ENCODE measurements around the gene TMEM238.

TMEM238 gene

DNA sequence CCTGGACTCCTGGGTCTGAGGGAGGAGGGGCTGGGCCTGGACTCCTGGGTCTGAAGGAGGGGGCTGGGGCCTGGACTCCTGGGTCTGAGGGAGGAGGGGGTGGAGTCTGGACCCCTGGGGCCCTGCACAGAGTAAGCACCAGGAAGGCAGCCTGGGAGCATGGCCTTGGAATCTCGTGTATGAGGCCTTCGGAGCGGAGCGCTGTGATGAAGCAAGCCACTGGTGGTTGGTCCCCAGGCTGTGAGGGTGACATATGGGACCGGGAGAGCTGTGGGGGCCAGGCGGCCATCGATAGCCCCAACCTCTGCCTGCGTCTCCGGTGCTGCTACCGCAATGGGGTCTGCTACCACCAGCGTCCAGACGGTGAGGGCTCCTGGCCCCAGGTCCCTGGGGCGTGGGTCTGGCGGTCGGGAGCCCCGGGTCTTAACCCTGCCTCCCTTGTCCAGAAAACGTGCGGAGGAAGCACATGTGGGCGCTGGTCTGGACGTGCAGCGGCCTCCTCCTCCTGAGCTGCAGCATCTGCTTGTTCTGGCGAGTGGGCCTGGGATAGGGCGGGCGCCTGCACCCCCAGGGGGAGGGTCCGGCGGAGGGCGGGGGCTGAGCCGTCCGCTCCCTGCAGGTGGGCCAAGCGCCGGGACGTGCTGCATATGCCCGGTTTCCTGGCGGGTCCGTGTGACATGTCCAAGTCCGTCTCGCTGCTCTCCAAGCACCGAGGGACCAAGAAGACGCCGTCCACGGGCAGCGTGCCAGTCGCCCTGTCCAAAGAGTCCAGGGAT, 6.5 kb downstream of the TMEM238 start:
- DNase-seq (ENCODE audit: low read depth): no peak

DNA sequence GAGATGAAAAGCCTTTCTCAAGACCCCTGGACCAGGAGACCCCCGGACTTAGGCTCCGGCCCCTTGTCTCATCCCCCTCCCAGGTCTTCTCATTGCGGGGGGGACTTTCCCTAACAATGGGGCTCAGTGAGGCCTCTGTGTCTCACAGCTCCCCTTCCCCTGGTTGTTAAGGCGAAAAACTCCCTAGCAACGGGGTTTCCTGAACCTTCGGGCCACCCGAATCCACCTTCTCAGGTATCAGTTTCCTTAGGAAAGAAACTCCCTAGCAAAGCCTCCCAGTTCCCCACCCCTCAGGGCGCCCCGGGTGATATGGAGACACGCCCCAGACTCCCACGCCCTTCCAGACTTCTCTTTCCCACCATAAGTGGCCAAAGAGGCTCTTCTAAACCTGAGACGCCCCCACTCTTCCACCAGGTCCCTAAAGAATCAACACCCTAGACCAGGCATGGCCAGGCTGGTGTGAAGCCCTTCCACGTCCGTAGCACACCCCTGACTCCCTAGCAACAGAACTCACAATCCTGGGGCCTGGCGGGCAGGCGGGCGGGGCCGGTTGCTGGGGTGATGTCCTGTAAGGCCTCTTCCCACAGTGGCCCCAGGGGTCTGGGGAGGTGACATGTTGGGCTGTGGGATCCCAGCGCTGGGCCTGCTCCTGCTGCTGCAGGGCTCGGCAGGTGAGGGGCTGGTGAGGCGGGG, 7.7 kb downstream of the TMEM238 start, which contains the start of gene TMEM190:
Gene TMEM190, plus strand, starts transcription at position 586 of the 693 bp plus-strand sequence. Its CDS starts 28 bp downstream, at position 614.
- DNase-seq (ENCODE audit: low read depth): no peak

DNA sequence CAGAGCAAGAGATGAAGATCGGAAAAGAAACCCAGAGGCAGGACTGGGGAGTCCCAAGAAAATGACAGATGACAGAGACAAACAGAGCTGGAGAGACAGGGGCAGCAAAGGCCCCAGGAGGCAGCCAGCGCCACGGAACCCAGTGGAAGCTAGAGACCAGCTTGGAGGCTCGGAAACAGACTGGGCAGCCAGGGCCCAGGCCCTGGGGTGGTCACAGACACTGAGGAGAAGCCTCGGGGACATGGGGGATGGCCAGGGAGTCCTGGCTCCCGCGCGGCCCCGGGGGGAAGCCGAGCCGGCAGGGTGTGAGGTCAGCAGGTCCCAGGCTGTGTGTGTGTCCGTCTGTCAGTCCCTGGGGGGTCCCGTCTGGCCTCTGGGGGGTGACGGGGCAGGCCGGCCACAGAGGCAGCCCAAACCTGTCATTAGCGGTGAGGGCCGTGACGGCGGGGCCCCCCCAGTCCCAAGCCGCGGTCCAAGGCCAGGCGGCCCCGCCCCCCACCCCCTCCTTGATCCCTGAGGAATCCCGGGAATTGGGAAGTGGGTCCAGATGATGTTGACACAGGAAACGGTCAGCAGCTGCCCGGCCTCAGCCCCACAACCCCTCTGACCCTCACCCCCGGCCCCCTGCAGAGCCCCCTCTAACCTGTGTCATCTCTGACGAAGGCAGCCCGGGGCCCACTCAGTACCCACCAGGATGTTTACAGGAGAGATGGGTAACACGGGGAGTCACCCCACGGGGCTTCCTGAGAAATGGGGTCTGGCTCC, 9.9 kb downstream of the TMEM238 start:
- no peak for DNase-seq (ENCODE audit: low read depth)

DNA sequence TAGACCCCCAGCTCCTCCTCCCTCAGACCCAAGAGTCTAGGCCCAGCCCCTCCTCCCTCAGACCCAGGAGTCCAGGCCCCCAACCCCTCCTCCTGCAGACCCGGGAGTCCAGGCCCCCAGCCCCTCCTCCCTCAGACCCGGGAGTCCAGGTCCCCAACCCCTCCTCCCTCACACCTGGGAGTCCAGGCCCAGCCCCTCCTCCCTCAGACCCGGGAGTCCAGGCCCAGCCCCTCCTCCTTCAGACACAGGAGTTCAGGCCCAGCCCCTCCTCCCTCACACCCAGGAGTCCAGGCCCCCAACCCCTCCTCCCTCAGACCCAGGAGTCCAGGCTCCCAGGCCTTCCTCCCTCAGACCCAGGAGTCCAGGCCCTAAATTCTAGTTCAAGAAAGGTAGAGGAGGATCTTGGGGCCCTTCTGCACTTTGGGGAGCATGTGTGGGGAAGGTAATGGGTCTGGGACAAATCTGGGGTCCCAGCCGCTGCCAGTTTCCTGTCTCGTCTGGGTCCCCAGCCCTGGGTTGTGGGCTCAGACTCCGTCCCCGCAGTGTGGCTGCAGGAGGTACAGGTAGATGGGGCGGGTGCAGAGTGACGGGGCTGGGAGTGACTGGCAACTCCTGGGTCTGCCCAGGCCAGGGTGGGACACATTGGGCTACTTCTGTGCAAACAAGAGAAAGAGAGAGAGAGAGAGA, 10.6 kb downstream of the TMEM238 start:
- DNase-seq (ENCODE audit: low read depth): no peak

DNA sequence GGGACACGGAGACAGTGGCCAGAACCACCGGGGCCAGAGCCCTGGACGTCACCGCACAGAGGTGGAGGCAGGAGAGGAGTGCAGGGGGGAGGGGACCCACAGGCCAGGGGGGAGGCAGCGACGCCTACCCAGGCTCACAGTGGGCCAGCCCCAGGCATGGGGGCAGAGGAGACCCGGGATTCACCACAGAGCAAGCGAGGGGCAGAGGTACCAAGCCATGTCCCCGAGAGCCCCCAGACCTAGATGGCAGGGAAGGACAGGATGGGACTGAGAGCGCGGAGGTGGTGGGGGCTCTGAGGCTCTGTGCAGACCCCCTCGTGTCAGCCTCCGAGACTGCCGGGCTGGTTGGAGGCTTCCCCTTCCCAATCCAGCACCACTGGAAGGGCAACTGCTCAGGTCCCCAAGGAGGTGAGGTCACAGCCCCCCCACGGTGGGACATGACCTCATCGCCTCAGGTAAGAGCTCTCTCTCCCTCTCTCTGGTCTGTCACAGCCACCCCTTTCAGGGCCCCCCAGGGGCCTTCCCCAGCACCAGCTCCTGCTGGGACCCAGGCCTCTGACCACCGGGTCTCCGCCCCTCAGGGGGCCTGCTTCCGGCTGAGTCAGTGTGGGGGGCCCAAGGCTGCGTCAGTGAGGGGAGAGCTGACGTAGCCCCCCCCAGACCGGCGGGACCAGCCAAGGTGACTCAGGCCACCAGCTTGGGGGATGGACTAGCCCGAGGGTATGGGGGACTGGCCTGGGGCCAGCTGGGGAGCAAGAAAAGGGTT, 11.6 kb downstream of the TMEM238 start:
- DNase-seq (ENCODE audit: low read depth): no peak

DNA sequence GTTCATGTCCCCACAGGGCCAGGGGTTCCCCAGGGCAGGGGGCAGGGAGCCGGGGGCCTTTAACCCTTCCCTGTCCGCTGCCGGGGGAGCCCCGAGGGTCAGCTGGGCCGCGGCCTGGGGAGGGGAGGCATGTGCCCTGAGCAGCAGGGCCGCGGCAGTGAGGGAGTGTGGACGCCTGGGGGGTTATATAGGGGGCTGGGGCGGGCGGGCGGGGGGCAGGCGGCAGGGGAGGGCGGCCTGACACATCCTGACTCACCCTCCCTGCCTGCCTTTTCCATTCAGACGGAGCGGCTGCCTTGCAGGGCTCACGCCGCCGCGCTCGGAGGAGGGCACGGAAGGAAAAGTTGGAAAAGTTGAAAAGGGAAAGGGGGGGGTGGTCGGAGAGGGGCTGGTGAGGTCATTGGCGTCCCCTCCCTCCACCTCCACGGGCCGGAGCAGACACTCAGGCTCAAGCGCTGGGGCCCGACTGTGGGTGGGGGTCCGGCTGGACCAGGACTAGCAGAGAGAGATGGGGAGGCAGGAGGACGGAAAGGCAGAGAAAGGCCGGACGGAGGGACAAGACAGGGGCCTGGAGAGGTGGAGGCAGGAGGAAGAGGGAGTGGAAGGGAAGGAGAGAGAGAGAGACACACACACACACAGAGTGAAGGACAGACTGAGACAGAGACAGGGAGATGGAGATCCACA, 13.6 kb downstream of the TMEM238 start, which contains the start of gene IL11:
Gene IL11, minus strand, starts transcription at position 159 of the 684 bp plus-strand sequence. Its CDS starts 153 bp downstream, at position 6.
- no peak for DNase-seq (ENCODE audit: low read depth)

DNA sequence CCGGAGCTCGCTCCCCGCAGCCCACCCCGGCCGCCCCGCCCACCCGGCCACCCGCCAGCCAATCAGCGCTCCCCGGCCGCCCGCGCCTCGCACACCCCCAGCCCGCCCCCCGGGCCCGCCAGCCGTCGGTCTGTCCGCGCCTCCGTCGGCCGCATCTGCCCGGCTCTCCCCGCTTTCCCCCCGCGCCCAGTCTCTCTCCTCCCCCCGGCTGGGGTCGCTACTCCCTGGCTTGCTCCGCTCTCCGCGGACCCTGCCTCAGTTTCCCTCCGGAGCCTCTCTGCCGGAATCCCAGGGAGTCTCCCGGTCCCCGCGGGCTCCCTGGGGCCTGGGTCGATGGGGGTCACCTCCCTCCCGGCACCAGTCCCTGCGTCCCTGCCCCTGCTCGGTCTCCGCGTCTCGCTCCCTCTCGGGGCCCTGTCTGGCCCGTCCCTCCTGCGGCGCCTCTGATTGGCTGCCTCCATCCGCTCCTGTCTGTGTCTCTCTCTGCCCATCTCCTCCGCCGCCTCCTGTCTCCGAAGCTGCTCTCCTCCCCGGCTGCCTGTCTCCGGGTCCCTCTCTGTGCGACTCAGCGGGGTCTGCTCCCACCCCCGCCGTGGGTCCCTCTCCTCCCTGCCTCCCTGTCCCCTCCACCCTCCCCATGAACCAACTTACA, 14.3 kb downstream of the TMEM238 start:
- DNase-seq (ENCODE audit: low read depth): no peak

DNA sequence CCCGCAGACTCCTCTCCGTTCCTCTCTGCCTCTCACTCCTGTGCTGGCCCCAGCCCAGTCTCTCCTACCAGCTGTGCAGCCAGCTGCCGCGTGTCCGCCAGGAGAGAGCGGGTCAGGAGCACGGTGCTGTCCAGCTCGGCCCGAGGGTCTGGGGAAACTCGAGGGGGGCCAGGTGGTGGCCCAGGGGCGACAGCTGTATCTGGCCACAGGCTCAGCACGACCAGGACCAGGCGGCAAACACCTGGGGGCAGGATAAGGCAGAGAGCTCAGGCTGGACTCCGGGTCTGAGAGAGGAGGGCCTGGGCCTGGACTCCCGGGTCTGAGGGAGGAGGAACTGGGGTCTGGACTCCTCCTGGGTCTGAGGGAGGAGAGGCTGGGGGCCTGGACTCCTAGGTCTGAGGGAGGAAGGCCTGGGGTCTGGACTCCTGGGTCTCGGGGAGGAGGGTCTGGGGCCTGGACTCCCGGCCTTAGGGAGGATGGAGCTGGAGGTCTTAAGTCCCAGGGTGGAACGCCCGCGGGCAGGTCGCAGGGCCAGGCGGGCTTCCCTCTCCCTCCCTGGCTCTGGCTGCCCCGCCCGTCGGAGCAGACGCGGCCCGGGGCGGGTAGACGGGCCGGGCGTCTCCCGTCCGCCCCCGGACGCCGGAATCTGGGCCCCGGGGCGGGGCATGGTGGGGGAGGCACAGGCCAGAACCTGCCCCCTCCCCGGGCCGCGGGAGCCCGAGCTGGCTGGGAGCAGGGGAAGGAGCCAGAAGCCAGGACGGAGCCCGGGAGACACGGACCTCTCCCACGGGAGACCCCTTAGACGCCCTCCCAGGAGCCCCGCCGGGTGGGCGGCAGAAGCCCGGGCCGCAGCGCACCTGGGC, 15.2 kb downstream of the TMEM238 start:
- DNase-seq (ENCODE audit: low read depth): no peak

DNA sequence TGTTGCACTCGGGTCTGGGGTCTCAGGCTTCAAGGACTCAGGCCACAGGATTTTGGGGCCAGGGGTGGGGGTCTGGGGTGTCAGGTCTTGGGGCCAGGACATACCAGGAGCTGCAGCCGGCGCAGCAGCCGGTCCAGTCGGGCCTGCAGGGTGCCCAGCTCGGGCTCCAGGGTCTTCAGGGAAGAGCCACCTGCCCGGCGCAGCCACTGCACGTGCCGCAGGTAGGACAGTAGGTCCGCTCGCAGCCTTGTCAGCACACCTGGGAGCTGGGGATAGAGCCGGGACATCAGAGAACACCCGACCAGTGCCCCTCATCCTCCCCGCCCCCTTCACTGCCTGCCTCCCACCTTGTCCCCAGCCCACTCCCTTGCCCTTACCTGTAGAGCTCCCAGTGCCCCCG, 16.0 kb downstream of the TMEM238 start:
- no peak for DNase-seq (ENCODE audit: low read depth)

DNA sequence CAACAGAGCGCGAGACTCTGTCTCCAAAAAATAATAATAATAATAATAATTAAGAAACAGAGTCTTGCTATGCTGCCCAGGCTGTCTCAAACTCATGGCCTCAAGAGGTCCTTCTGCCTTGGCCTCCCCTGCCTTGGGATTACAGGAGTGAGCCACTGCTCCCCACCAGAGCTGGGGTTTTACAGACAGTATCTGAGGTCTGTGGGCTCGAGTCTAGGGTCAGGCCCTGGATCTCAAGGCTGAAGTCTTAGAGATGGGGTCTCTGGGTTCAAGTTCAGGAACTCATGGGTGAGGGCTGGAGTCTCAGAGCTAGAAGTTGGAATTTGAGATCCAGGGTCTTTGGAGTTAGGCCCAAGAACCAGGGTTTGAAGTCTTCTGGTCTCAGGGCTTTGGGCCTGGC, 17.3 kb downstream of the TMEM238 start:
- no peak for DNase-seq (ENCODE audit: low read depth)

DNA sequence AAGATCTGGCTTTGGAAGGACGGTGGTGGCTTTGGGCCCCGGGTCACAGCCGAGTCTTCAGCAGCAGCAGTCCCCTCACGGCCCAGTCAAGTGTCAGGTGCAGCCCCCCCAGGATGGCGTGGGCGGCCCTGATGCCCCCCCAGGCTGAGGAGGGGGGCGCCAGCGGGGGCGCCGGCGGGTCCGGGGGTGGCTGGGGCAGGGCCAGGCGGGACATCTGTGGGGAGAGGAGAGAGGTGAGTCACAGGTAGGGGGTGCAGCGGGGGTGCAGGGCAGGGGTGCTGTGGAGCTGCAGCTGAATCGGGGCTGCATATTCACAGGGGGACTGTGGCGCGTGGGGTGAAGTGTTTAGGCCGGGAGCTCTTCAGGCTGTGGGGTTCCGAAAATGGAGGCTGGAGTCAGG, 18.1 kb downstream of the TMEM238 start:
- DNase-seq (ENCODE audit: low read depth): no peak

DNA sequence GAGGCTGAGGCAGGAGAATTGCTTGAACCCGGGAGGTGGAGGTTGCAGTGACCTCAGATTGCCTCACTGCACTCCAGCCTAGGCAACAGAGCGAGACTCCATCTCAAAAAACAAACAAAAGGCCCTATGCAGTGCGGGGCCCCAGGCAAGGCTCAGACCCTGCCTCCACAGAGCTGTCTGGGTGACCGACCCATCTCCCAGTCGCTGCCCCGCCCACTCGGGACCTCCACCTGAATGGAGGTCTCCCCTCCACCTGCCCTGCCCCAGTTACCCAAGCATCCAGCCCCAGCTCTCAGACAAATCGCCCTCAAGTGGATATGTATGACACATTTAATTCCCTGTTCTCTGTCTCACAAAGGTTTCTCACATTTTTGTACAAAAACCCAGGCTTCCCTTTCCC, 18.8 kb downstream of the TMEM238 start:
- no peak for DNase-seq (ENCODE audit: low read depth)

DNA sequence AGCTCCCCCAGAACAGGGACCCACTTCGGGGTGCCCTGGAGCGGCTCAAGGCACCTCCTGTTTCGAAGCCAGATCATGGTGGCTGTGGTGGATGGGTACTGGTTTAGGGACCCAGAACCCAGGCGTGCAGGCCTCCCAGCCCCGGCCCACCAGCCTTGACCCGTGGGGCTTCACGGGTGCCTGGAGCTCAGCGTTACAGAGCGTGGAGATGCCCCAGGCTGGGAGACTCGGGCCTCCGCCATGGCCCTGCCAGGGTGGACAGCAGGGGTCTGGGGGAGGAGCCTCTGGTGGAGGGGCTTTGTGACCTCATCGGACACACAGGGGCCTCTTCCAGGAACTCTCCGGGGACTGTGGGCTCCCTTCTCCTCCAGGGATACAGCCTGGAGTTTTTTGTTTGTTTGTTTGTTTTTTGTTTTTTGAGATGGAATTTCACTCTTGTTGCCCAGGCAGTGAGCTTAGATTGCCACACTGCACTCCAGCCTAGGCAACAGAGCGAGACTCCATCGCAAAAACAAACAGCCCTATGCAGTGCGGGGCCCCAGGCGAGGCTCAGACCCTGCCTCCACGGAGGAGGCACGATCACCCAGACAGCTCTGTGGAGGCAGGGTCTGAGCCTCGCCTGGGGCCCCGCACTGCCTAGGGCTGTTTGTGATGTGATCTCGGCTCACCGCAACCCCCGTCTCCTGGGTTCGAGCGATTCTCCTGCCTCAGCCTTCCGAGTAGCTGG, 20.9 kb downstream of the TMEM238 start, which contains the start of gene GARIN5B:
Gene GARIN5B, minus strand, starts transcription at position 271 of the 727 bp plus-strand sequence. Its CDS starts 194 bp downstream, at position 77.
- no peak for DNase-seq (ENCODE audit: low read depth)

DNA sequence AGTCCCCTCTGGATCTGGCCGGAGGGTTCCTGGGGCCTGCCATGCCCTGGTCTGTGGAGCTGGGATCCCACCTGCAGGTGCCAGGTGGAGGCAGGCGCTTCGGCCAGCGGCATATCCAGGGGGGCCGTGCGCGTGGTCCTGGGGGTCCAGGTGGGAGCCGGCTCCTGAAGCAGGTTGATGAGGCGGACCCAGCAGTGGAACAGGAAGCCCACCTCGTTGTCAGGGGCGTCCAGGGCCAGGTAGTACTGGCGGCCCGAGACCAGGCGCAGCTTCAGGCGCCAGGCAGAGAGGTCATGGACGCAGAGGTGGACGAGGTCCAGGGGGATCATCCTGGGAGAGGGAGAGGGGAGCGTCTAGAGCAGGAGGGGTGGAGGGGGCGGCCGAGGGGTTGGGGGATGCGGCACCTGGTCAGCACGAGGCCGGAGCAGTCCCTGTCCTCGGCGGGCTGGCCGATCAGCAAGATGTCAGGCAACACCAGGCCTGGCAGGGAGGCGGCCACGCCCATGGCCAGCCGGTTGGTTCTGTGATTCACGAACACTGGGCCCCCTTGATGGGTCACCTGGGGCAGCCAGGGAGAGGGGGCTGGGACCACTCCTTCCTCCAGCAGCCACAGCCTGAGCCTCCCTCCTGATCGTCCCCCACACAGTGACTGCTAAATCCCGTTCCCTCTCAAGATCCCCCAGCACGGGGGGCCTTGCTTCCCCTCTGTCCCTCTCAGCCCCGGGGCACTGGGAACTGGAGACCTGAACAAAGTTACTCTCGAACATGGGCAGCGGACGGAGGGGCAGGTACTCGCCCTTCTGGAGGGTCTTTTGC, 21.7 kb downstream of the TMEM238 start:
- no peak for DNase-seq (ENCODE audit: low read depth)

DNA sequence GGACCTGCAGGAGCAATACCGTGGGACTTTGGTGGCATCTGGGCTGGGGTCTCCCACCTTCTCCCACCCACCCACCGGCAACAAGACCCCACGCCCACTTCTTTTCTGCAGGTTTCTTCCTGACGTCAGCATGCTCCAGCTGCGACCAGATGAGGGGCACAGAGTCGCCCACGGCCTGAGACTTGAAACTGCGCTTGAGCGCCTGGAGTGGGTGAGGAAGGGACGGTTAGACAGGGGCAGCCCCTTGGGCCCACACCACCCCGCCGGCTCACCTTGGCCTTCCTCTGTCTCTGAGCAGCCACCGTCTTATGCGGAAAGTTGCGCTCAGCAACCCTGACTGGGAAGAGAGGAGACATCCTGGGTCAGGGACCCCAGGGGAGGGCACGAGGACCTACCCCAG, 23.2 kb downstream of the TMEM238 start:
- DNase-seq (ENCODE audit: low read depth): no peak

DNA sequence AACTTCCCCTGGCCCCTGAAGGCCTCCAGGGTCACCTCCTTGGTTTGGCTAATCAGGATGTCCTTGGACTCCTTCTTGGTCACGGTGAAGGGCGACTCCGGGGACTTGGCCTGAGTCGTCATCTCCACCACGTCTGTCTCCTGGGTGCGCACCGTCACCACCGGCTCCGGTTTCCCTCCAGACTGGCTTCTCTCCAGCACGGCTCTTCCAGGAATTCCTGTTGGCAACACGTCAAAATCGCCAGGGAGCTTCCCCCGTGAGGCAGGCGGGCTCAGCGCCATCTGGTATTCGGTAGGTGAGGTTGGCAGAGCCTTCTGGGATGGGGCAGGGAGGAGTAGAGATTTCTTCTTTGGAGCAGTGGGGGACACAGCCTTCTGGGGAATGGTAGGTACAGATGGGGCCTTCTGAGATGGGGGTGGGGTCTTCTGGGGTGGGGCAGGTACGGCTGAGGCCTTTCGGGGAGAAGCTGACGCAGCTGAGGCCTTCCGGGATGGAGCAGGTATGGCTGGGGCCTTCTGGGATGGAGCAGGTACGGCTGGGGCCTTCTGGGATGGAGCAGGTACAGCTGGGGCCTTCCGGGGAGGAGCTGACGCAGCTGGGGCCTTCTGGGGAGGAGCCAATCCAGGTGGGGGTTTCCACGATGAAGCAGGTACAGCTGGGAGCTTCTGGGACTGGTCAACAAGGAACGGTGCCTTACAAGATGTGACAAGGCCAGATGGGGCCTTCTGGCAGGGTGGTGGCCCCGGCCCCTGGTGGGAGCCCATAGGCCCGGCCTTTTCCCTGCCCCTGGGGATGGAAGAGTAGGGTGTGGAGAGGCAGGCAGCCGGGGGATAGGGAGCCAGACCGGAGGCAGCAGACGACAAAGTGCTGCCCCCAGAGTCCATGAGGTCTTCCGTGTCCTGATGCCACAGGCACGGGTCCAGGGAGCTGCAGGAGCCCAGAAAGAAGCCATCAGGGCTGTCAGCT, 24.9 kb downstream of the TMEM238 start:
- no peak for DNase-seq (ENCODE audit: low read depth)

Measured in activated T-helper 1 cell treated with Interleukin-2 at 50 U/mL for 16 hours (primary cell).